Neural progenitor cell (in vitro differentiated cells): ENCODE measurements around the gene SLC4A7.

Experiments
- EZH2 ChIP-seq: fragments of 200-600 bp; sonication (generic); IDR thresholded peaks from 2 replicates; pipeline ENCODE4 v1.6.1; 2017; ENCODE audit warnings: antibody characterized with exemption, mild to moderate bottlenecking, moderate library complexity
- EZH2phosphoT487 ChIP-seq: fragments of 200-600 bp; sonication (generic); IDR thresholded peaks from 2 replicates; pipeline ENCODE4 v1.6.1; 2017; ENCODE audit warnings: antibody characterized with exemption
- TF ChIP-seq, protein P1 (sequence below): fragments of 200-600 bp; sonication (generic); IDR thresholded peaks from 2 replicates; pipeline ENCODE4 v1.5.1; 2017; ENCODE audit warnings: antibody characterized with exemption, mild to moderate bottlenecking

GRCh38 chr3:27391796-27392195 lies 92.4 kb downstream of the SLC4A7 start:
- TF ChIP-seq, protein P1, sequence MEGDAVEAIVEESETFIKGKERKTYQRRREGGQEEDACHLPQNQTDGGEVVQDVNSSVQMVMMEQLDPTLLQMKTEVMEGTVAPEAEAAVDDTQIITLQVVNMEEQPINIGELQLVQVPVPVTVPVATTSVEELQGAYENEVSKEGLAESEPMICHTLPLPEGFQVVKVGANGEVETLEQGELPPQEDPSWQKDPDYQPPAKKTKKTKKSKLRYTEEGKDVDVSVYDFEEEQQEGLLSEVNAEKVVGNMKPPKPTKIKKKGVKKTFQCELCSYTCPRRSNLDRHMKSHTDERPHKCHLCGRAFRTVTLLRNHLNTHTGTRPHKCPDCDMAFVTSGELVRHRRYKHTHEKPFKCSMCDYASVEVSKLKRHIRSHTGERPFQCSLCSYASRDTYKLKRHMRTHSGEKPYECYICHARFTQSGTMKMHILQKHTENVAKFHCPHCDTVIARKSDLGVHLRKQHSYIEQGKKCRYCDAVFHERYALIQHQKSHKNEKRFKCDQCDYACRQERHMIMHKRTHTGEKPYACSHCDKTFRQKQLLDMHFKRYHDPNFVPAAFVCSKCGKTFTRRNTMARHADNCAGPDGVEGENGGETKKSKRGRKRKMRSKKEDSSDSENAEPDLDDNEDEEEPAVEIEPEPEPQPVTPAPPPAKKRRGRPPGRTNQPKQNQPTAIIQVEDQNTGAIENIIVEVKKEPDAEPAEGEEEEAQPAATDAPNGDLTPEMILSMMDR = no peak
- TF ChIP-seq EZH2 = no peak
- TF ChIP-seq EZH2phosphoT487 = no peak
